Kidney epithelial cell (primary cell): Measurements from ENCODE around the gene OR1J1. TPM values are rescaled to one million over a fixed set of nuclear protein-coding genes. Genes with fewer than 3 reads are reported as not detected.

Experiments used
- DNase-seq: peaks from one replicate; pipeline ENCODE4 v3.0.0-alpha.2; 2010; ENCODE audit warnings: low read depth
- H3K27me3 ChIP-seq: 2 replicates; pipeline ENCODE4 v1.6.0; 2011; ENCODE audit warnings: low read length; ENCODE audit not compliant: control insufficient read depth, insufficient read depth
- H3K36me3 ChIP-seq: 2 replicates; pipeline ENCODE4 v1.5.1; 2011; ENCODE audit warnings: low read length; ENCODE audit not compliant: control insufficient read depth, insufficient read depth
- H3K4me3 ChIP-seq: 2 replicates; pipeline ENCODE4 v1.5.1; 2011; ENCODE audit warnings: low read depth, mild to moderate bottlenecking, control low read depth, low read length
- total RNA-seq: library from RNA; depleted of rRNA; stranded (reverse); fragments of >200 nt; gene quantifications from 2 replicates; pipeline ENCODE4 v1.2.3, GENCODE V29; 2015
- TF ChIP-seq, protein P1 (sequence below): IDR thresholded peaks from 2 replicates; pipeline ENCODE4 v1.5.1; 2011; ENCODE audit warnings: mild to moderate bottlenecking, moderate library complexity, low read length, control low read depth, inconsistent platforms; ENCODE audit not compliant: insufficient read depth, poor library complexity, severe bottlenecking

Gene OR1J1
- total RNA-seq, 1 donor from 2014 or later: not detected

DNA sequence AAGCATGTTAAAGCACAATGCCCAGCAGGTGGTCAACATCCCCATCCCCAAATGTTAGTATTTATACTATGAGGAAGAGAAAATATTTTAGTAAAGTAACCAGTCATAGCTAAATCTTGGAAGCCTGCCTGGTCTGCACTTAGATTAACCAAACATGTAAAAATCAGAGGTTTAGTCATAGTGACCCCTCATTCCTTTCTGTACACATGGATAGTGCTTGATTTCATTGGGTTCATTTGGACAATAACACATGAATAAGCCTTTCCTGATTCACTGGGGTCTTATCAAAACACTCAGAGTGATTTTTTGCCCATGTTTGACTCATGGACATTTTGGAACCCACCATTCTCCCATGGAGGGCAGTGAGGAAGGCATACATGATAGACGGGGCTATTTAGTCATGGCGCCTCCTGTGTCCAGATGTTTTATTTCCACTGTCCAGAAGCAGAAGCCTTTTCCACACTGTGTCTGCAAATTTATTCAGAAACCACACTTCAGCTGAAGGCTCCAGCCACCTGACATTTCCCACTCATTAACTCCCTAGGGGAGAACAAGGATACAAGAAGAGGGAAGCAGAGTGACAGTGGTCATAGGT is 32.5 kb downstream of the OR1J1 start:
- Histone ChIP-seq H3K27me3 (no peaks in the 10 kb centered on the region), H3K4me3 (no peak overlapping the region), H3K36me3 (no peaks in the 10 kb centered on the region)
- no peak for DNase-seq
- TF ChIP-seq, protein P1, sequence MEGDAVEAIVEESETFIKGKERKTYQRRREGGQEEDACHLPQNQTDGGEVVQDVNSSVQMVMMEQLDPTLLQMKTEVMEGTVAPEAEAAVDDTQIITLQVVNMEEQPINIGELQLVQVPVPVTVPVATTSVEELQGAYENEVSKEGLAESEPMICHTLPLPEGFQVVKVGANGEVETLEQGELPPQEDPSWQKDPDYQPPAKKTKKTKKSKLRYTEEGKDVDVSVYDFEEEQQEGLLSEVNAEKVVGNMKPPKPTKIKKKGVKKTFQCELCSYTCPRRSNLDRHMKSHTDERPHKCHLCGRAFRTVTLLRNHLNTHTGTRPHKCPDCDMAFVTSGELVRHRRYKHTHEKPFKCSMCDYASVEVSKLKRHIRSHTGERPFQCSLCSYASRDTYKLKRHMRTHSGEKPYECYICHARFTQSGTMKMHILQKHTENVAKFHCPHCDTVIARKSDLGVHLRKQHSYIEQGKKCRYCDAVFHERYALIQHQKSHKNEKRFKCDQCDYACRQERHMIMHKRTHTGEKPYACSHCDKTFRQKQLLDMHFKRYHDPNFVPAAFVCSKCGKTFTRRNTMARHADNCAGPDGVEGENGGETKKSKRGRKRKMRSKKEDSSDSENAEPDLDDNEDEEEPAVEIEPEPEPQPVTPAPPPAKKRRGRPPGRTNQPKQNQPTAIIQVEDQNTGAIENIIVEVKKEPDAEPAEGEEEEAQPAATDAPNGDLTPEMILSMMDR: no peak

DNA sequence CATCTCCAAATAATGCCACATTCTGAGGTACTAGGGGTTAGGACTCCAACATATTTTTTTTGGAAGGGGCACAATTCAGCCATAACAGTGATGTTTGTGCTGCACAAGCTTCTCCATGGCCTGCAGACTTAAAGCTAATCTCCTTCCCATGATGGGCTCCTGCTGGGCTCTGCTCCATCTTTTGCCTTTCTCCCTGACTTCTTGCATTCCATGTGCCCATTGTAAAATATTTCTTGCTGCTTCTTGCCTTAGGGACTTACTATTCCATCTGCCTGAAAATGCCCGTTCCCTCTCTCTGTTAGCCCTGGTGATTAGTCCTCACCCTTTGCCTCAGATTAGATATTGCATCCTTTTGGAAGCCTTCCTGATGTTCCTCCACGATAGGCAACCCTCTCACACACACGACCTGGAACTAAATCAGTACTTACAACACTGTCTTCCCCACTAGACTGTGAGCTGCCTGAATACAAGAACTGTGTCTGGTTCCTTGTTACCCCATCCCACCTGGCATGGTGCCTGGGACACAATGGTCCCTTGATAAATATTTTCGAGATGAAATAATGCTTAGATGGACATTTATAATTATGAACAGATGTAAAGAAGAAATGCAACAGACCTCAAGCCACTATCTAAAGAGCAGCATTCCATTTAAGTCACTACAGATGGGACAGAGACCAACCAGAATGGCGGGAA is 33.5 kb downstream of the OR1J1 start:
- Histone ChIP-seq H3K4me3 (no peak overlapping the region), H3K27me3 (no peaks in the 10 kb centered on the region), H3K36me3 (no peaks in the 10 kb centered on the region)
- TF ChIP-seq, protein P1: no peak
- no peak for DNase-seq

DNA sequence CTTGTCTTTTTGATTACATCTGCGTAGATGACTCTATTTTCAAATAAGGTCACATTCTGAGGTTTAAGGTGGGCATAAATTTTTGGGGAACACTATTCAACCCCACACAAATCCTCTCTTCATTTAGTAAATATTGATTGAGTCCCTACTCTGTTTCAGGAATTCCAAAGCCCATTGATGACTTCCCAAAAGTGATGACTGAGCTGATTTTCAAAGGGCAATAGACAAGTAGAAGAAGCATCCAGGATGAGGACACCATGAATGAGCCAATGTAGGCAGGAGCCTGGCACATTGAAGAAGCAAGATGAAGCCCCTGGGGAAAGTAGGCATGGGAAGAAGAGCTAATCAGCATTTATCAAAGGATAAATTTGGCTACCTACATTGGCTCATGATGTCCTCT is 35.2 kb downstream of the OR1J1 start:
- H3K27me3 ChIP-seq: no peaks in the 10 kb centered on the region
- no peak for DNase-seq
- no peak overlapping the region for H3K4me3 ChIP-seq
- no peaks in the 10 kb centered on the region for H3K36me3 ChIP-seq
- TF ChIP-seq, protein P1: no peak

Other genes starting within 250 kb of the OR1J1 start
- 0.07 and 0.84 TPM in 2 replicates for gene LHX6, start 249.0 kb downstream of the OR1J1 start, total RNA-seq
- gene RBM18, start 213.1 kb downstream of the OR1J1 start, total RNA-seq: 17.9 and 21.1 TPM in 2 replicates
- gene MRRF, start 213.0 kb downstream of the OR1J1 start, total RNA-seq: 33.8 and 46.2 TPM in 2 replicates
- gene PTGS1, start 106.9 kb downstream of the OR1J1 start, total RNA-seq: 0.04 and 0.07 TPM in 2 replicates
- gene OR1J2, start 32.9 kb upstream of the OR1J1 start, total RNA-seq: not detected in 2 replicates
- not detected in 2 replicates for gene OR1J4, start 41.2 kb upstream of the OR1J1 start, total RNA-seq
- gene OR1N1, start 49.4 kb upstream of the OR1J1 start, total RNA-seq: not detected in 2 replicates
- gene OR1N2, start 75.2 kb upstream of the OR1J1 start, total RNA-seq: not detected in 2 replicates
- 0.67 TPM in 1 of 2 replicates, not detected in the other for gene OR1L8, start 105.5 kb upstream of the OR1J1 start, total RNA-seq
- not detected in 2 replicates for gene OR1Q1, start 136.8 kb upstream of the OR1J1 start, total RNA-seq
- gene OR1B1, start 179.7 kb upstream of the OR1J1 start, total RNA-seq: not detected in 2 replicates
- gene OR1L1, start 183.8 kb upstream of the OR1J1 start, total RNA-seq: not detected in 2 replicates
- not detected in 2 replicates for gene OR1L3, start 197.2 kb upstream of the OR1J1 start, total RNA-seq
- not detected in 2 replicates for gene OR1L4, start 246.1 kb upstream of the OR1J1 start, total RNA-seq